GM21423 (cell line): ENCODE measurements around the gene CLCF1.

Experiments used
- ATAC-seq: cut with Tn5 transposase; IDR thresholded peaks from one replicate; pipeline ENCODE4 v1.9.1; 2021; ENCODE audit warnings: mild to moderate bottlenecking, moderate library complexity; ENCODE audit not compliant: unreplicated experiment

CLCF1 gene

GRCh38 chr11:67396587-67397389 lies 23.4 kb upstream of the CLCF1 start:
- ATAC-seq: no peak

GRCh38 chr11:67396259-67396581 lies 22.8 kb upstream of the CLCF1 start:
- ATAC-seq: no peak

GRCh38 chr11:67395555-67396258 lies 22.3 kb upstream of the CLCF1 start:
- ATAC-seq: no peak

GRCh38 chr11:67393990-67394389 lies 20.6 kb upstream of the CLCF1 start:
- no peak for ATAC-seq

GRCh38 chr11:67393437-67393836 lies 20.0 kb upstream of the CLCF1 start:
- ATAC-seq: no peak

- no peak for ATAC-seq
Observed at GRCh38 chr11:67392183-67392715, 18.9 kb upstream of the CLCF1 start.

- ATAC-seq: peak; percentile 68
Observed at GRCh38 chr11:67391304-67392182, 18.1 kb upstream of the CLCF1 start, which contains the start of gene RAD9A. TSS of gene RAD9A (plus strand) at chr11:67391986. CDS start at chr11:67392045, 59 bp downstream.

GRCh38 chr11:67390947-67391303 lies 17.5 kb upstream of the CLCF1 start:
- no peak for ATAC-seq

- ATAC-seq: no peak
Observed at GRCh38 chr11:67389477-67389876, 16.1 kb upstream of the CLCF1 start.

- ATAC-seq: no peak
Observed at GRCh38 chr11:67387518-67387917, 14.1 kb upstream of the CLCF1 start.

- ATAC-seq: no peak
Observed at GRCh38 chr11:67387069-67387468, 13.7 kb upstream of the CLCF1 start.

- no peak for ATAC-seq
Observed at GRCh38 chr11:67384851-67385366, 11.5 kb upstream of the CLCF1 start.

GRCh38 chr11:67382276-67383136 lies 9.1 kb upstream of the CLCF1 start:
- peak; percentile 48 for ATAC-seq

GRCh38 chr11:67381244-67381972 lies 8.0 kb upstream of the CLCF1 start:
- no peak for ATAC-seq

- no peak for ATAC-seq
Observed at GRCh38 chr11:67379061-67380058, 6.0 kb upstream of the CLCF1 start.

GRCh38 chr11:67378544-67378943 lies 5.1 kb upstream of the CLCF1 start:
- ATAC-seq: no peak

GRCh38 chr11:67376873-67377808 lies 3.7 kb upstream of the CLCF1 start:
- ATAC-seq: no peak
